HepG2 (cell line): ENCODE measurements around the gene MOV10L1. TPM values are rescaled to one million over a fixed set of nuclear protein-coding genes. Genes with fewer than 3 reads are reported as not detected.
A peak's percentile ranks its signal among the peaks of the same experiment; 100 is the strongest.

Experiments used
- ATRX ChIP-seq: sonication (generic); formaldehyde crosslinking; IDR thresholded peaks from 2 replicates; pipeline ENCODE4 v1.4.0; 2020; ENCODE audit warnings: missing genetic modification reagents, borderline replicate concordance
- GMEB1 ChIP-seq: sonication (generic); formaldehyde crosslinking; IDR thresholded peaks from 2 replicates; pipeline ENCODE4 v1.5.1; 2020; ENCODE audit warnings: missing genetic modification reagents, mild to moderate bottlenecking, borderline replicate concordance
- HBP1 ChIP-seq: IDR thresholded peaks from 2 replicates; pipeline ENCODE4 v1.6.1; 2016; ENCODE audit warnings: low read depth, control low read depth
- HHEX ChIP-seq: IDR thresholded peaks from 2 replicates; pipeline ENCODE4 v1.6.1; 2016; ENCODE audit warnings: control low read depth
- HNRNPUL1 ChIP-seq: fragments of 200-400 bp; formaldehyde crosslinking; IDR thresholded peaks from 2 replicates; pipeline ENCODE4 v1.6.1; 2017; ENCODE audit warnings: low read depth, mild to moderate bottlenecking, low read length, moderate library complexity
- RFX5 ChIP-seq: IDR thresholded peaks from 2 replicates; pipeline ENCODE4 v1.6.1; 2011; ENCODE audit warnings: low read depth, low read length, improper control_type of control experiment
- TAF1 ChIP-seq: sonication (generic); formaldehyde crosslinking; IDR thresholded peaks from 2 replicates; pipeline ENCODE4 v1.4.0; 2020; ENCODE audit warnings: missing genetic modification reagents
- TGIF2 ChIP-seq: IDR thresholded peaks from 2 replicates; pipeline ENCODE4 v1.6.1; 2016; ENCODE audit warnings: control low read depth, missing compliant biosample characterization
- UBTF ChIP-seq: sonication (generic); formaldehyde crosslinking; IDR thresholded peaks from 2 replicates; pipeline ENCODE4 v1.4.0; 2020; ENCODE audit warnings: mild to moderate bottlenecking, missing genetic modification reagents
- YY1 ChIP-seq: IDR thresholded peaks from 2 replicates; pipeline ENCODE4 v1.6.1; 2011; ENCODE audit warnings: low read length, low read depth, moderate library complexity, mild to moderate bottlenecking; ENCODE audit not compliant: insufficient read depth, insufficient replicate concordance
- ZBTB37 ChIP-seq: sonication (generic); formaldehyde crosslinking; IDR thresholded peaks from 2 replicates; pipeline ENCODE4 v1.4.0; 2020; ENCODE audit warnings: mild to moderate bottlenecking, missing genetic modification reagents
- ZNF292 ChIP-seq: sonication (generic); formaldehyde crosslinking; IDR thresholded peaks from 2 replicates; pipeline ENCODE4 v1.8.1; 2022; ENCODE audit warnings: mild to moderate bottlenecking, low read depth, missing genetic modification reagents, borderline replicate concordance
- ZNF34 ChIP-seq: sonication (generic); formaldehyde crosslinking; IDR thresholded peaks from 2 replicates; pipeline ENCODE4 v1.4.0; 2020; ENCODE audit warnings: mild to moderate bottlenecking, missing genetic modification reagents, borderline replicate concordance
- ZNF431 ChIP-seq: sonication (generic); formaldehyde crosslinking; IDR thresholded peaks from 2 replicates; pipeline ENCODE4 v1.9.0; 2022; ENCODE audit warnings: missing genetic modification reagents, low read depth, mild to moderate bottlenecking, borderline replicate concordance
- ZNF468 ChIP-seq: sonication (generic); formaldehyde crosslinking; IDR thresholded peaks from 2 replicates; pipeline ENCODE4 v1.8.0; 2022; ENCODE audit warnings: mild to moderate bottlenecking, moderate library complexity, missing genetic modification reagents
- ZNF563 ChIP-seq: sonication (generic); formaldehyde crosslinking; IDR thresholded peaks from 2 replicates; pipeline ENCODE4 v1.8.0; 2022; ENCODE audit warnings: mild to moderate bottlenecking, moderate library complexity, missing genetic modification reagents
- ZNF589 ChIP-seq: sonication (generic); formaldehyde crosslinking; conservative IDR thresholded peaks from 2 replicates; pipeline ENCODE4 v1.8.0; 2022; ENCODE audit warnings: mild to moderate bottlenecking, moderate library complexity, missing genetic modification reagents
- ZNF615 ChIP-seq: sonication (generic); formaldehyde crosslinking; IDR thresholded peaks from 2 replicates; pipeline ENCODE4 v1.5.0; 2020; ENCODE audit warnings: mild to moderate bottlenecking, missing genetic modification reagents, borderline replicate concordance
- ZNF629 ChIP-seq: sonication (generic); formaldehyde crosslinking; conservative IDR thresholded peaks from 2 replicates; pipeline ENCODE4 v1.5.0; 2020; ENCODE audit warnings: missing genetic modification reagents
- ZNF772 ChIP-seq: sonication (generic); formaldehyde crosslinking; IDR thresholded peaks from 2 replicates; pipeline ENCODE4 v1.5.0; 2020; ENCODE audit warnings: mild to moderate bottlenecking, missing genetic modification reagents
- polyA plus RNA-seq, 8 experiments: library from polyadenylated mRNA; depleted of rRNA in 3 of 8; stranded (reverse) in 7 of 8; unstranded in 1 of 8; fragments of >200 nt; fragmentation: Illumina TruSeq in 4 of 8; extraction: Trizol in 4 of 8; gene quantifications; 2 replicates each; pipeline versions ENCODE4 v1.2.1 to v1.2.3, GENCODE V29; 2011 to 2016; ENCODE audit warnings: low read depth in 4 of 8, missing spikeins in 1 of 8, mixed read lengths in 1 of 8; ENCODE audit not compliant: insufficient read depth in 1 of 8
- total RNA-seq, 5 experiments: library from RNA; depleted of rRNA; stranded (reverse); fragments of >200 nt; fragmentation: Illumina TruSeq; extraction: Trizol; gene quantifications; 2 replicates each; pipeline ENCODE4 v1.2.3, GENCODE V29; 2016; ENCODE audit warnings: low read depth in 1 of 5
- TF ChIP-seq, protein P1 (sequence below): sonication (generic); formaldehyde crosslinking; IDR thresholded peaks from 2 replicates; pipeline ENCODE4 v1.4.0; 2020; ENCODE audit warnings: mild to moderate bottlenecking, missing genetic modification reagents, borderline replicate concordance

MOV10L1 gene
- total and polyA plus RNA-seq, 2 of the 13 experiments (the other 11 are each of a cell fraction or from before 2014, with no cell fraction given) = 0.11 to 0.12 TPM

GRCh38 chr22:50200461-50201190 is 110.8 kb downstream of the MOV10L1 start, which contains the start of gene SELENOO (continued):
- no peak for TF ChIP-seq ZNF589 (CRISPR knock-in tag)
- TF ChIP-seq ZNF34 = no peak
- no peak for TF ChIP-seq HNRNPUL1
- no peak for TF ChIP-seq UBTF (CRISPR knock-in tag)
- TF ChIP-seq GMEB1 (CRISPR knock-in tag) = peak; percentile 76; the same call in 1 of the 2 replicates
- TF ChIP-seq, protein P1, sequence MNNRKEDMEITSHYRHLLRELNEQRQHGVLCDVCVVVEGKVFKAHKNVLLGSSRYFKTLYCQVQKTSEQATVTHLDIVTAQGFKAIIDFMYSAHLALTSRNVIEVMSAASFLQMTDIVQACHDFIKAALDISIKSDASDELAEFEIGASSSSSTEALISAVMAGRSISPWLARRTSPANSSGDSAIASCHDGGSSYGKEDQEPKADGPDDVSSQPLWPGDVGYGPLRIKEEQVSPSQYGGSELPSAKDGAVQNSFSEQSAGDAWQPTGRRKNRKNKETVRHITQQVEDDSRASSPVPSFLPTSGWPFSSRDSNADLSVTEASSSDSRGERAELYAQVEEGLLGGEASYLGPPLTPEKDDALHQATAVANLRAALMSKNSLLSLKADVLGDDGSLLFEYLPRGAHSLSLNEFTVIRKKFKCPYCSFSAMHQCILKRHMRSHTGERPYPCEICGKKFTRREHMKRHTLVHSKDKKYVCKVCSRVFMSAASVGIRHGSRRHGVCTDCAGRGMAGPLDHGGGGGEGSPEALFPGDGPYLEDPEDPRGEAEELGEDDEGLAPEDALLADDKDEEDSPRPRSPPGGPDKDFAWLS (CRISPR knock-in tag) = no peak
- no peak for TF ChIP-seq ZNF629
- no peak; the same call in 1 of the 2 replicates for TF ChIP-seq ZNF563 (CRISPR knock-in tag)
- no peak; the same call in 1 of the 2 replicates for TF ChIP-seq ZNF772 (CRISPR knock-in tag)
- TF ChIP-seq ATRX = no peak
- no peak for TF ChIP-seq ZNF431
- TF ChIP-seq RFX5 = no peak
- TF ChIP-seq HBP1 (CRISPR knock-in tag) = 0 out of 2 replicates have a peak, but pooled peaks have one; percentile 43
- no peak for TF ChIP-seq ZBTB37 (CRISPR knock-in tag)
- TF ChIP-seq TAF1 = peak; percentile 28; the same call in 1 of the 2 replicates
- TF ChIP-seq HHEX (CRISPR knock-in tag) = no peak
- TF ChIP-seq TGIF2 (CRISPR knock-in tag) = 0 out of 2 replicates have a peak, but pooled peaks have one; percentile 42
- TF ChIP-seq YY1 = peak; percentile 73
- TF ChIP-seq ZNF468 (CRISPR knock-in tag) = no peak
- no peak for TF ChIP-seq ZNF615 (CRISPR knock-in tag)
- no peak for TF ChIP-seq ZNF292 (CRISPR knock-in tag)
